HCT116 (cell line): Measurements from ENCODE around the gene ACOX3. TPM values are rescaled to one million over a fixed set of nuclear protein-coding genes. Genes with fewer than 3 reads are reported as not detected.

Experiments
- ATAC-seq: fragments of 200-7000 bp; cut with Tn5 transposase; 2 replicates; pipeline ENCODE4 v1.9.1; 2020; ENCODE audit warnings: mild to moderate bottlenecking, moderate library complexity
- BruUV-seq: library from RNA; stranded (reverse); fragments of 400-500 nt; replicated peaks from 2 replicates; lab custom pipeline; 2021; lab: Mats Ljungman, UMichigan
- CTCF ChIA-PET: fragments of 300-600 bp; sonication (Branson Sonifier 250); formaldehyde crosslinking; loops from one replicate; lab custom pipeline; 2021; ENCODE audit warnings: antibody characterized with exemption; lab: Charles Lee
- POLR2A ChIA-PET: fragments of 300-600, 350-600 bp; sonication (Branson Sonifier 250); formaldehyde crosslinking; loops from one replicate; lab custom pipeline; 2021; ENCODE audit warnings: antibody characterized with exemption; lab: Charles Lee
- RAD21 ChIA-PET, 2 experiments: fragments of 300-600 bp; sonication (Branson Sonifier 250); formaldehyde crosslinking; loops; one replicate each; lab custom pipeline; 2023; ENCODE audit warnings: low total read pairs in 2 of 2; ENCODE audit not compliant: uncharacterized antibody in 2 of 2, unreplicated experiment in 2 of 2, low non-redundant PET in 1 of 2; lab: Charles Lee
- DNase-seq: peaks from one replicate; pipeline ENCODE4 v3.0.0-alpha.2; 2010; ENCODE audit warnings: low read depth, low spot score
- H2AFZ ChIP-seq: fragments of 200-600 bp; shearing (Covaris generic), sonication (generic); 2 replicates; pipeline ENCODE4 v1.6.1; 2017; ENCODE audit warnings: low read depth, mixed run types, mixed read lengths, antibody characterized with exemption, low read length; ENCODE audit not compliant: poor library complexity, severe bottlenecking
- H3K27ac ChIP-seq: 2 replicates; pipeline ENCODE4 v1.5.1; 2012; ENCODE audit warnings: low read depth, low read length
- H3K27me3 ChIP-seq: fragments of 200-600 bp; sonication (generic); 2 replicates; pipeline ENCODE4 v1.6.1; 2016; ENCODE audit warnings: mixed run types, low read length, mixed read lengths; ENCODE audit not compliant: insufficient read depth
- H3K36me3 ChIP-seq, 2 experiments: fragments of 200-500 bp in 1 of 2; fragments of 200-600 bp in 1 of 2; sonication (Bioruptor generic) in 1 of 2; sonication (generic) in 1 of 2; 2 replicates each; pipeline versions ENCODE4 v1.5.1 to v1.6.1; 2014 to 2016; ENCODE audit warnings: low read length in 2 of 2, inconsistent platforms in 1 of 2, mixed read lengths in 1 of 2, mixed run types in 1 of 2; ENCODE audit not compliant: insufficient read depth in 2 of 2, control insufficient read depth in 1 of 2
- H3K4me1 ChIP-seq, 2 experiments: fragments of 200-600 bp in 1 of 2; sonication (generic) in 1 of 2; 2 replicates each; pipeline versions ENCODE4 v1.5.1 to v1.6.1; 2012 to 2017; ENCODE audit warnings: low read length in 2 of 2, inconsistent platforms in 1 of 2, mild to moderate bottlenecking in 1 of 2, mixed read lengths in 1 of 2, mixed run types in 1 of 2, moderate library complexity in 1 of 2; ENCODE audit not compliant: insufficient read depth in 2 of 2, control insufficient read depth in 1 of 2
- H3K4me2 ChIP-seq: fragments of 200-600 bp; sonication (generic); 2 replicates; pipeline ENCODE4 v1.6.1; 2017; ENCODE audit warnings: mixed run types, low read length, mixed read lengths
- H3K4me3 ChIP-seq, 2 experiments: fragments of 200-600 bp in 1 of 2; sonication (generic) in 1 of 2; replicated peaks in 1 of 2; 2 replicates each; pipeline ENCODE4 v1.5.1; 2011 to 2016; ENCODE audit warnings: low read length in 2 of 2, control low read depth in 1 of 2, low read depth in 1 of 2, mild to moderate bottlenecking in 1 of 2, mixed read lengths in 1 of 2, mixed run types in 1 of 2
- H3K79me2 ChIP-seq: fragments of 200-600 bp; sonication (generic); 2 replicates; pipeline ENCODE4 v1.6.1; 2017; ENCODE audit warnings: mild to moderate bottlenecking, mixed run types, low read length, moderate library complexity, mixed read lengths; ENCODE audit not compliant: insufficient read depth
- H3K9ac ChIP-seq: fragments of 200-600 bp; sonication (generic); 2 replicates; pipeline ENCODE4 v1.6.1; 2016; ENCODE audit warnings: low read length, mixed read lengths
- H3K9me2 ChIP-seq: fragments of 200-600 bp; sonication (generic), shearing (Covaris generic); 2 replicates; pipeline ENCODE4 v1.6.1; 2017; ENCODE audit warnings: mixed run types, mild to moderate bottlenecking, moderate library complexity; ENCODE audit not compliant: insufficient read depth
- H3K9me3 ChIP-seq, 2 experiments: fragments of 200-500 bp in 1 of 2; fragments of 200-600 bp in 1 of 2; sonication (Bioruptor generic) in 1 of 2; sonication (generic) in 1 of 2; 2 replicates each; pipeline ENCODE4 v1.6.1; 2014 to 2017; ENCODE audit warnings: low read length in 2 of 2, mixed read lengths in 2 of 2, inconsistent platforms in 1 of 2, low read depth in 1 of 2, mild to moderate bottlenecking in 1 of 2, mixed run types in 1 of 2, moderate library complexity in 1 of 2; ENCODE audit not compliant: control insufficient read depth in 1 of 2, insufficient read depth in 1 of 2
- H4K20me1 ChIP-seq: fragments of 200-600 bp; sonication (generic), shearing (Covaris generic); 2 replicates; pipeline ENCODE4 v1.6.1; 2017; ENCODE audit warnings: mixed run types, mild to moderate bottlenecking, moderate library complexity; ENCODE audit not compliant: insufficient read depth
- EZH2 ChIP-seq: fragments of 200-600 bp; sonication (generic); IDR thresholded peaks from 2 replicates; pipeline ENCODE4 v1.6.1; 2017; ENCODE audit warnings: antibody characterized with exemption, mixed run types
- POLR2A ChIP-seq: IDR thresholded peaks from 2 replicates; pipeline ENCODE4 v1.7.0; 2011; ENCODE audit warnings: borderline replicate concordance; ENCODE audit not compliant: insufficient read depth, insufficient read length; ENCODE audit errors: extremely low read depth
- RAD21 ChIP-seq: IDR thresholded peaks from 2 replicates; pipeline ENCODE4 v1.6.1; 2012; ENCODE audit warnings: low read depth, mild to moderate bottlenecking
- YY1 ChIP-seq: IDR thresholded peaks from 2 replicates; pipeline ENCODE4 v1.6.1; 2011; ENCODE audit warnings: low read length, low read depth, moderate library complexity, mild to moderate bottlenecking; ENCODE audit not compliant: insufficient replicate concordance; ENCODE audit errors: extremely low read depth
- intact Hi-C: fragments of 100-400 bp; cut with micrococcal nuclease; formaldehyde crosslinking; loops from 2 replicates; pipeline ENCODE4 v1.10.0; 2022
- total RNA-seq: library from RNA; stranded (reverse); gene quantifications from one replicate; pipeline ENCODE4 v1.2.1, GENCODE V29; 2021; ENCODE audit not compliant: unreplicated experiment
- TF ChIP-seq, protein P1 (sequence below): IDR thresholded peaks from 2 replicates; pipeline ENCODE4 v1.6.1; 2011; ENCODE audit warnings: mild to moderate bottlenecking, low read length, moderate library complexity; ENCODE audit not compliant: insufficient replicate concordance; ENCODE audit errors: extremely low read depth
- TF ChIP-seq, protein P2 (sequence below), 3 experiments: fragments of 200-600 bp in 1 of 3; sonication (generic) in 1 of 3; IDR thresholded peaks in 2 of 3; conservative IDR thresholded peaks in 1 of 3; 2 replicates each; pipeline ENCODE4 v1.5.1; 2012 to 2017; ENCODE audit warnings: low read depth in 2 of 3, low read length in 2 of 3, antibody characterized with exemption in 1 of 3, borderline replicate concordance in 1 of 3, control low read depth in 1 of 3, mild to moderate bottlenecking in 1 of 3, mixed read lengths in 1 of 3, mixed run types in 1 of 3, moderate library complexity in 1 of 3; ENCODE audit not compliant: insufficient read depth in 1 of 3
- TF ChIP-seq, protein P3 (sequence below): IDR thresholded peaks from 2 replicates; pipeline ENCODE4 v1.6.1; 2012

Gene ACOX3
- total RNA-seq, 1 experiment from 2014 or later: 16.9 TPM

DNA sequence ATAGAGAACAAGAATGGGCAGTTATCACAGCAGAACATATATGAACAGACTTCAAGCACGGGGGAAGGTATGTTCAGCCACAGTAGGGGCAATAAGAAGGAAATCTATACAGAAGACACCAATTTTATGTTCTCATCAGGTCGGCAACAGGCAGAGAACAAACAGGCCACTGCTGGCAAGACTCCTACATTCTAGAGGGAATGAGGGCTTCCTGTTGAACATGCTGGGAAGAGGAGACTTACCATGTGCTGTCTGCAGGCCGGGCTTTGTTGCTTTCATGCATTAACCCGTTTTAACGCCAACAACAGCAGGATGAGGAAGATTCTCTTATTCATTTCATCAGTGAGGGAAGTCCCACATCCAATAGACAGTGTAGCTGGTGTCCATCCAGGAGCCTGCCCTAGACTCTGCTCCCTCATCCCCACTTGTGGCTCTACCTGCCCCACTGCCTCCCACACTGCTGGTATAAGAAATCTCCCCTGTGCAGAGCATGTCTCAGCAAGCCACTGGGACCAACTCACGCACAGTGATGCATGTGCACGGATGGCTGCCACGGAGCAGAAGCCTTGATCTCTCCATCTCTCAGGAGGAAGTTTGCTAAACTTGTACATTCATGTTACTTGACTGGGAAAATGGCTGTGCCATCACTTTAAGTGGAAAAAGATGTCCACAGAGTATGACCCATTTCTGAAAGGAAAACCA, 84.5 kb downstream of the ACOX3 start:
- no peaks in the 10 kb centered on the region for H3K9me2 ChIP-seq
- H3K4me3 ChIP-seq: no peak overlapping the region
- ChIA-PET RAD21 (no interaction called here), CTCF (no interaction called here), POLR2A (no interaction called here)
- H2AFZ ChIP-seq: no peak overlapping the region
- no peaks in the 10 kb centered on the region for H3K36me3 ChIP-seq
- H3K27me3 ChIP-seq: no peaks in the 10 kb centered on the region
- H4K20me1 ChIP-seq: no peaks in the 10 kb centered on the region
- H3K79me2 ChIP-seq: no peaks in the 10 kb centered on the region
- H3K9ac ChIP-seq: no peak overlapping the region
- intact Hi-C loops: no loop called here
- H3K4me1 ChIP-seq: peaks cover 0 to 19% of the 10 kb centered on the region in 2 experiments; a peak in 2 of 4 replicates
- H3K9me3 ChIP-seq: no peaks in the 10 kb centered on the region
- no peak overlapping the region for H3K4me2 ChIP-seq
- DNase-seq (no peak), ATAC-seq (no peak)
- no peak overlapping the region for H3K27ac ChIP-seq
- BruUV-seq: no TSS peak
- TF ChIP-seq EZH2 (no peak), YY1 (no peak), POLR2A (no peak), RAD21 (no peak)
- TF ChIP-seq, protein P1, sequence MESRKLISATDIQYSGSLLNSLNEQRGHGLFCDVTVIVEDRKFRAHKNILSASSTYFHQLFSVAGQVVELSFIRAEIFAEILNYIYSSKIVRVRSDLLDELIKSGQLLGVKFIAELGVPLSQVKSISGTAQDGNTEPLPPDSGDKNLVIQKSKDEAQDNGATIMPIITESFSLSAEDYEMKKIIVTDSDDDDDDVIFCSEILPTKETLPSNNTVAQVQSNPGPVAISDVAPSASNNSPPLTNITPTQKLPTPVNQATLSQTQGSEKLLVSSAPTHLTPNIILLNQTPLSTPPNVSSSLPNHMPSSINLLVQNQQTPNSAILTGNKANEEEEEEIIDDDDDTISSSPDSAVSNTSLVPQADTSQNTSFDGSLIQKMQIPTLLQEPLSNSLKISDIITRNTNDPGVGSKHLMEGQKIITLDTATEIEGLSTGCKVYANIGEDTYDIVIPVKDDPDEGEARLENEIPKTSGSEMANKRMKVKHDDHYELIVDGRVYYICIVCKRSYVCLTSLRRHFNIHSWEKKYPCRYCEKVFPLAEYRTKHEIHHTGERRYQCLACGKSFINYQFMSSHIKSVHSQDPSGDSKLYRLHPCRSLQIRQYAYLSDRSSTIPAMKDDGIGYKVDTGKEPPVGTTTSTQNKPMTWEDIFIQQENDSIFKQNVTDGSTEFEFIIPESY: no peak
- TF ChIP-seq, protein P2, sequence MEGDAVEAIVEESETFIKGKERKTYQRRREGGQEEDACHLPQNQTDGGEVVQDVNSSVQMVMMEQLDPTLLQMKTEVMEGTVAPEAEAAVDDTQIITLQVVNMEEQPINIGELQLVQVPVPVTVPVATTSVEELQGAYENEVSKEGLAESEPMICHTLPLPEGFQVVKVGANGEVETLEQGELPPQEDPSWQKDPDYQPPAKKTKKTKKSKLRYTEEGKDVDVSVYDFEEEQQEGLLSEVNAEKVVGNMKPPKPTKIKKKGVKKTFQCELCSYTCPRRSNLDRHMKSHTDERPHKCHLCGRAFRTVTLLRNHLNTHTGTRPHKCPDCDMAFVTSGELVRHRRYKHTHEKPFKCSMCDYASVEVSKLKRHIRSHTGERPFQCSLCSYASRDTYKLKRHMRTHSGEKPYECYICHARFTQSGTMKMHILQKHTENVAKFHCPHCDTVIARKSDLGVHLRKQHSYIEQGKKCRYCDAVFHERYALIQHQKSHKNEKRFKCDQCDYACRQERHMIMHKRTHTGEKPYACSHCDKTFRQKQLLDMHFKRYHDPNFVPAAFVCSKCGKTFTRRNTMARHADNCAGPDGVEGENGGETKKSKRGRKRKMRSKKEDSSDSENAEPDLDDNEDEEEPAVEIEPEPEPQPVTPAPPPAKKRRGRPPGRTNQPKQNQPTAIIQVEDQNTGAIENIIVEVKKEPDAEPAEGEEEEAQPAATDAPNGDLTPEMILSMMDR (IDR thresholded peaks at IDR 0.05 in 2 of 3, conservative IDR thresholded peaks at IDR 0.05 in 1 of 3; ENCODE audit: borderline replicate concordance in 1 of 3, insufficient read depth in 1 of 3, low read depth in 2 of 3, low read length in 2 of 3): no peak
- TF ChIP-seq, protein P3, sequence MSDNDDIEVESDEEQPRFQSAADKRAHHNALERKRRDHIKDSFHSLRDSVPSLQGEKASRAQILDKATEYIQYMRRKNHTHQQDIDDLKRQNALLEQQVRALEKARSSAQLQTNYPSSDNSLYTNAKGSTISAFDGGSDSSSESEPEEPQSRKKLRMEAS: no peak
